NB4 (cell line): ENCODE data around the gene RNASEL.
A peak's percentile ranks its signal among the peaks of the same experiment; 100 is the strongest.

Experiments used
- DNase-seq: peaks from one replicate; pipeline ENCODE4 v3.0.0; 2010; ENCODE audit warnings: low read depth
- H3K4me3 ChIP-seq: one replicate; pipeline ENCODE4 v1.5.1; 2011; ENCODE audit warnings: mild to moderate bottlenecking, low read depth, low read length, moderate library complexity
- MYC ChIP-seq: IDR thresholded peaks from 2 replicates; pipeline ENCODE4 v1.6.1; 2011; ENCODE audit warnings: low read depth, low read length
- POLR2A ChIP-seq: IDR thresholded peaks from 2 replicates; pipeline ENCODE4 v1.6.1; 2011; ENCODE audit warnings: mild to moderate bottlenecking; ENCODE audit not compliant: insufficient read length; ENCODE audit errors: extremely low read depth
- TF ChIP-seq, protein P1 (sequence below): IDR thresholded peaks from one replicate; pipeline ENCODE4 v1.5.1; 2012; ENCODE audit warnings: low read depth, low read length
- TF ChIP-seq, protein P2 (sequence below): IDR thresholded peaks from 2 replicates; pipeline ENCODE4 v1.6.1; 2011; ENCODE audit warnings: low read depth, low read length

The RNASEL gene

DNA sequence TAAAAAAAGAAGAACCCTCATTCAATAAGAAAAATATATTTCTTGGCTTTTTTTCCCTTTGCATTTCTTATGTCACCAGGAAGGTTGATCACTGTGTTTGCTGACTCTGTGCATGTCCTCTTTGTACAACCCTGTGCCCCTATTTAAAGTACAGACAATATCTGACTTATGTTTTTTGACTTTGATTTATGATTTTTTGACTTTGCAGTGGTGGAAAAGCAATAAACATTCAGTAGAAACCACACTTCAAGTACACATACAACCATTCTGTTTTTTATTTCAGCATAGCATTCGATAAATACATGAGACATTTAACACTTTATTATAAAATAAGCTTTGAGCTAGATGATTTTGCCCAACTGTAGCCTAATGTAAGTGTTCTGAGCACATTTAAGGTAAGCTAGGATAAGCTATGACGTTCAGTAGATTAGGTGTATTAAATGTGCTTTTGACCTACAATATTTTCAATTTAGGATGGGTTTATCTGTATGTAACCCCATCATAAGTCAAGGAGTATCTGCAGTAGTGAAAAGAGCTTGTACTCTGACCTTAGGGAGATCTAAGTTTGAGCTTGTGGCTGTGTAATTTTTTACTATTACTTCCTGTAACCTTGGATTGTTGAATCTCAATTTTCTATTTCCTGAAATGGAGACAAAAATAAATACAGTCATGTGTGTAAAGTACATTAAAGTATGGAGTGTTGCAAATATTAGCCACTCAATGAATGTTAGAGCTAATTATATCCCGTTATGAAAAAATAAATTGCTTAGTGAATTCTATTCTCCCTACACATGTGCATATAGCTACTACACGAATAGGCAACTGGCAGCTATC, 1.2 kb downstream of the RNASEL start:
- TF ChIP-seq, protein P1, sequence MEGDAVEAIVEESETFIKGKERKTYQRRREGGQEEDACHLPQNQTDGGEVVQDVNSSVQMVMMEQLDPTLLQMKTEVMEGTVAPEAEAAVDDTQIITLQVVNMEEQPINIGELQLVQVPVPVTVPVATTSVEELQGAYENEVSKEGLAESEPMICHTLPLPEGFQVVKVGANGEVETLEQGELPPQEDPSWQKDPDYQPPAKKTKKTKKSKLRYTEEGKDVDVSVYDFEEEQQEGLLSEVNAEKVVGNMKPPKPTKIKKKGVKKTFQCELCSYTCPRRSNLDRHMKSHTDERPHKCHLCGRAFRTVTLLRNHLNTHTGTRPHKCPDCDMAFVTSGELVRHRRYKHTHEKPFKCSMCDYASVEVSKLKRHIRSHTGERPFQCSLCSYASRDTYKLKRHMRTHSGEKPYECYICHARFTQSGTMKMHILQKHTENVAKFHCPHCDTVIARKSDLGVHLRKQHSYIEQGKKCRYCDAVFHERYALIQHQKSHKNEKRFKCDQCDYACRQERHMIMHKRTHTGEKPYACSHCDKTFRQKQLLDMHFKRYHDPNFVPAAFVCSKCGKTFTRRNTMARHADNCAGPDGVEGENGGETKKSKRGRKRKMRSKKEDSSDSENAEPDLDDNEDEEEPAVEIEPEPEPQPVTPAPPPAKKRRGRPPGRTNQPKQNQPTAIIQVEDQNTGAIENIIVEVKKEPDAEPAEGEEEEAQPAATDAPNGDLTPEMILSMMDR = no peak
- TF ChIP-seq POLR2A = no peak
- TF ChIP-seq, protein P2, sequence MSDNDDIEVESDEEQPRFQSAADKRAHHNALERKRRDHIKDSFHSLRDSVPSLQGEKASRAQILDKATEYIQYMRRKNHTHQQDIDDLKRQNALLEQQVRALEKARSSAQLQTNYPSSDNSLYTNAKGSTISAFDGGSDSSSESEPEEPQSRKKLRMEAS = no peak
- TF ChIP-seq MYC = no peak
- no peak for DNase-seq
- H3K4me3 ChIP-seq = peak overlapping the region; percentile 90

DNA sequence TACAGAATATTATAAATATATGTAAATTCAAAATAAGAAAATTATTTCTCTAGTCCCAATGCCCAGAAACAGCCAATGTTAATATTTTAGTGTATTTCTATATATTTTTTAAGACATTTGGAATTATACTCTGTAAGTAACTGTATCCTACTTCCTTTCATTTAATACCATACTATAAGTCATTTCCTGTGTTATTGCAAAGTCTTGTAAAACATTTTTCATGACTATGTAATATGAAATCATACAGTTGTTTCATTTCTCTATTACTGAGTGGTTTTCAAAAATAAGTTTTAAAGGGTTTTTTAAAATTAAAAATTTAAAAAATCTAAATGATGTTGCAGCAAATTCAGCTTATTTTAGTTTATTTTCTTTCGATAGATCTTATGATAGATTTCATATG, 2.0 kb downstream of the RNASEL start:
- no peak overlapping the region for H3K4me3 ChIP-seq
- no peak for DNase-seq
- TF ChIP-seq POLR2A (no peak), MYC (no peak)
- TF ChIP-seq, protein P1 = no peak
- TF ChIP-seq, protein P2 = no peak

DNA sequence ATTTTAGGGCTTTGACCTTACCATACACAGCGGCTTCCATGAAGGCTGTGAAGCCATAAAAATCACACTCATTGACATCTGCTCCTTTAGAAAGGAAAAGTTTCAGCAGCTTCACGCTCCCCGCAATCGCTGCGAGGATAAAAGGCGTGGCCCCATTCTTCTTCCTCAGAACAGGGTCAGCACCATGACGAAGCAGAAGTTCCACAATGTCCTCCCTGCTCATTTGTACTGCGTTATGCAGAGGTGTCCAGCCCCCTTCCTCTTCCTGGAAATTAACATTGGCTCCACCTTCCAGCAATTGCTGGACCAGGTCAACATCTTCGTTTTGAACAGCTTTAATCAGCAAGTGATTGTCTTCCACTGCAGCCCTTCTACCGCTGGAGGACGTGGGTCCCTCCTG, 2.7 kb downstream of the RNASEL start:
- DNase-seq = no peak
- TF ChIP-seq POLR2A (no peak), MYC (no peak)
- H3K4me3 ChIP-seq = no peak overlapping the region

DNA sequence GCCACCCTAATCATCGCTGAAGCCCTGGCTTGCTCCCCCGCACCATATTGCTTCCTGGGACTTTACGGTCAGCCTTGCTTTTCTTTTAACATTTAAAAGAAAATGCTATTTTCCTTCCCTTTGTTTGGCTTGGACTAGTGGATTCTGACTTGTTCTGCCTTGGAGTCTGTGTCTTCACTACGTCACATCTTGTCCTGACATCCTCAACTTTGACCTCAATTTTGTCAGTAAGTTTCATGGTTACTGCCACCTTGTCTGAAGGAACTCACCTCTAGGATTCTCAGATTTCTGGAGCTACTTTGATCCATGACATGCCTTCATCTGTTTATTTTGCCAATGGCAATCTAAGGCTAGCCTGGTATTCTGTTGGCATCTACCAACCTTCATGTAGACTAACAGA, 4.3 kb downstream of the RNASEL start:
- no peak for DNase-seq
- TF ChIP-seq, protein P2 = no peak
- H3K4me3 ChIP-seq = no peak overlapping the region

DNA sequence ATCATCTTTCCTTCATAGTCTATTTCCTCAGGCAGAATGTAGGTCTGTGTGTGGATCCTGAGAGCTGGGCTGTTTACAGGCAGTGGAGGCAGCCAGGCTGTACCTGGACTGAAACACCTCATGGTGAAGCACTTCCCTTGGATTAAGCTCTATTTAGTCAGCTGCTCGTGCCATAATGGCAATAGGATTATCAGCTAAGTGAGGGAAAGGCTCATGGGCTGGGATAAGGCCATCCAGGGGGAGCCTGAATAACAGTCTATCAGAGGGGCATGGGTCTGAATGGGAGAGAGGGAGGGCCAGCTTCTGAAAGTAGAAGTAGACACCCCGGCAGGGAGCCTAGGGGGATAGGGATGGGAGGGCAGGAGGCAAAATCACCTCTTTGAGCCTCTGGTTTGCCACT, 8.3 kb downstream of the RNASEL start:
- DNase-seq = no peak
- TF ChIP-seq, protein P2 = no peak
- TF ChIP-seq POLR2A = no peak
- TF ChIP-seq MYC = no peak
- TF ChIP-seq, protein P1 = no peak
- H3K4me3 ChIP-seq = no peak overlapping the region

DNA sequence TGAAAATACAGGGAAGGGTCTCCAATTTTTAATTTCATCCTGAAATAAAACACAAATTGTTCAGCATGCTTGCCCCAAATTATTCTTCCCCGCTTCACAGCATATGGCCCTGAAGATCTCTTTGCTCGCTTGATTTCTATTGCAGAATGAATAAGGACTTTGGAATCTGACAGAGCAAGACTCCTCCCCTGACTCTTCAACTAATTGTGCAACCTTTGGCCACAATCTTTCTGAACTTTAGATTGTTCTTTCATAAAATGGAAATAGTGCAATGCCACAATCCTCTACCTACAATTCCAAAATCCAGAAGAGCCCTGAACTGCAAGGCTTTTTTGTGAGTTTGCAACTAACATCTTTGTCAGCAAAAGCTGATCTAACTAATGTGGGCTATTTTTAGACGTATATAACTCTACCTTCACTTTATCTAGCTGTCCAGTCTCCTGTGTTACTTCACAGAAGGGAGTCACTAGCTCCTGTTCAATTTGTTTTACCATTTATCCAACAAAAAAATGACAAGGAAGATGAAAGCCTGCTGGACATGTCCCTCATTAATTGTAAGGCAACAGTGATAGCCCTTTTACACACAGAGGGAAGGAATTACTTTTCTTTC, 13.4 kb downstream of the RNASEL start:
- TF ChIP-seq, protein P1 = no peak
- TF ChIP-seq POLR2A (no peak), MYC (no peak)
- TF ChIP-seq, protein P2 = no peak
- DNase-seq = peak; percentile 43
- H3K4me3 ChIP-seq = no peak overlapping the region
